Measurements from ENCODE around the gene NKIRAS2.
A peak's percentile ranks its signal among the peaks of the same experiment; 100 is the strongest.

The NKIRAS2 gene

GRCh38 chr17:42019509-42020404, at the start of gene NKIRAS2:
Gene NKIRAS2, plus strand, starts transcription at chr17:42020090. Its CDS starts 1,488 bp downstream, at chr17:42021578.
- DNase-seq (ENCODE audit: low read depth) = peak; percentile 91

- no peak for DNase-seq (ENCODE audit: low read depth)
Observed at GRCh38 chr17:41970901-41971331, 49.0 kb upstream of the NKIRAS2 start.

GRCh38 chr17:41971721-41972523, 48.0 kb upstream of the NKIRAS2 start:
- no peak for DNase-seq (ENCODE audit: low read depth)

GRCh38 chr17:41972571-41973407, 47.1 kb upstream of the NKIRAS2 start:
- no peak for DNase-seq (ENCODE audit: low read depth)

- no peak for DNase-seq (ENCODE audit: low read depth)
Observed at GRCh38 chr17:41973408-41973811, 46.5 kb upstream of the NKIRAS2 start.

- no peak for DNase-seq (ENCODE audit: low read depth)
Observed at GRCh38 chr17:41974031-41974430, 45.9 kb upstream of the NKIRAS2 start.

- DNase-seq (ENCODE audit: low read depth) = no peak
Observed at GRCh38 chr17:41974658-41975057, 45.2 kb upstream of the NKIRAS2 start.

GRCh38 chr17:41975099-41976083, 44.5 kb upstream of the NKIRAS2 start:
- DNase-seq (ENCODE audit: low read depth) = no peak

GRCh38 chr17:41976142-41976768, 43.6 kb upstream of the NKIRAS2 start:
- DNase-seq (ENCODE audit: low read depth) = no peak

- no peak for DNase-seq (ENCODE audit: low read depth)
Observed at GRCh38 chr17:41977991-41978390, 41.9 kb upstream of the NKIRAS2 start.

GRCh38 chr17:41982026-41982760, 37.7 kb upstream of the NKIRAS2 start:
- DNase-seq (ENCODE audit: low read depth) = no peak

- no peak for DNase-seq (ENCODE audit: low read depth)
Observed at GRCh38 chr17:41984454-41984853, 35.4 kb upstream of the NKIRAS2 start.

GRCh38 chr17:41985919-41986318, 34.0 kb upstream of the NKIRAS2 start:
- DNase-seq (ENCODE audit: low read depth) = no peak

- DNase-seq (ENCODE audit: low read depth) = no peak
Observed at GRCh38 chr17:41986634-41987033, 33.3 kb upstream of the NKIRAS2 start.

GRCh38 chr17:41987642-41988041, 32.2 kb upstream of the NKIRAS2 start:
- DNase-seq (ENCODE audit: low read depth) = no peak

GRCh38 chr17:41988418-41988817, 31.5 kb upstream of the NKIRAS2 start:
- no peak for DNase-seq (ENCODE audit: low read depth)

GRCh38 chr17:41989702-41990419, 30.0 kb upstream of the NKIRAS2 start:
- no peak for DNase-seq (ENCODE audit: low read depth)

GRCh38 chr17:41992576-41992975, 27.3 kb upstream of the NKIRAS2 start:
- DNase-seq (ENCODE audit: low read depth) = no peak

GRCh38 chr17:41996855-41997164, 23.1 kb upstream of the NKIRAS2 start:
- no peak for DNase-seq (ENCODE audit: low read depth)
